ENCODE results near the gene CAPZB.

CAPZB gene

DNA sequence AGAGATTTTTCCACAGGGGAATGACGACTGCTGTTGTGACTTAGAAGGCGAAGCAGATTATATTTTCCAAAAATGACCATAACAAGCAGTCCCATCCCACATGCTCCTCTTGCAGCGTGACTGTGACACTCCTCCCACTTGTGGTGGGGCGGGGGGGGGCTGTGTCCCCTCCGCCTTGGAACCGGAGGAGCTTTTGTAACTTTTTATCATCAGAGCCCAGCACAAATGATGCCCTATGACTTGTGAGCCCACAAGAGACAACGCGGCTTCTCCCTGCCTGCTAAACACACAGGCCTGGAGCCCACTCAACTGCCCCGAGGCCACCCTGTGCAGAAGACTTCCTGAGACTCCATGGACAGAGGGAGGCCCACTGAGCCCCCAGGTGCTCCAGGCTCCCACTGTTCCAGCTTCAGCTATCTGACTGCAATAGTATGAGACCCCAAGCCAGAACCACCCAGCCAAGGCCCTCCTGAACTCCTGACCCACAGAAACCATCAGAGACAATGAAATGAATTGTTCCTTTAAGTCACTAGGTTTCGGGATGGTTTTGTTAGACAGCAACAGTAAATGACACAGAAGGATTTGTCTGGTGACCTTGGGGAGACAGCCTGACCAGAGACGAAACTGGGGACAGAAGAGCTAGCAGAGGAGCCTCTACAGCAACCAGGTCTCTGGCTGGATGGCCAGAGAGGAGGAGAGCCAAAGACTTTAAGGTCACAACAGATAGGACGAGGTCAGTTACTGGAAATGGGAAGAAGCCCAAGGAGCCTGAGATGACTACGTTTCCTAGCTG lies 58.8 kb downstream of the CAPZB start:
- DNase-seq: no peak

DNA sequence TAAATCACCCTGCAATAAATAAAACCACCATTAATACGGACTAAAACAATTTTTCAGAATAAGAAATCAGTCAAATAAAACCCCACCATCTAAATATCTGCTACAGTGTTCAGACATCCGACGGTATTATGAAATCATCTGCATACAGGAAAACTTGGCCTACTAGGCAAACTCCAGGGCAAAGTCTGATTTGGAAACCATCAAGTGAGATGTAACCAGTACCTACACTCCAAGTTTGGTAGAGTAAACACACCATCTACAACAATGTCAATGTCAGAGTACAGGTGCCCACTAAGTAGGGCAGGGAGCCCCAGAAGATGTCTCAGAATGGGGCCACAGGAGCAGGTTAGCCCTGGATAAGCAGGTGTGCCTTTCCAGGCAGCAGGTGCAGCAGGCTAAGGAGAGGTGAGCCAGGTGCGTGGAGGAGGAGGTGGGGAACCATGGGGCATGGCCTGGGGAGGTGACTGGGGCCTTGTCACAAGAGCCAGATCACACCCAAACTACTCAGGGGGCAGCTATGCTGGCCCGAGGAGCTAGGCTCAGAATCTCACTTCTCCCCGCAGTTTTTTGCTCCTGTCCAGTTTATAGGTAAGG lies 59.6 kb downstream of the CAPZB start:
- no peak for DNase-seq

DNA sequence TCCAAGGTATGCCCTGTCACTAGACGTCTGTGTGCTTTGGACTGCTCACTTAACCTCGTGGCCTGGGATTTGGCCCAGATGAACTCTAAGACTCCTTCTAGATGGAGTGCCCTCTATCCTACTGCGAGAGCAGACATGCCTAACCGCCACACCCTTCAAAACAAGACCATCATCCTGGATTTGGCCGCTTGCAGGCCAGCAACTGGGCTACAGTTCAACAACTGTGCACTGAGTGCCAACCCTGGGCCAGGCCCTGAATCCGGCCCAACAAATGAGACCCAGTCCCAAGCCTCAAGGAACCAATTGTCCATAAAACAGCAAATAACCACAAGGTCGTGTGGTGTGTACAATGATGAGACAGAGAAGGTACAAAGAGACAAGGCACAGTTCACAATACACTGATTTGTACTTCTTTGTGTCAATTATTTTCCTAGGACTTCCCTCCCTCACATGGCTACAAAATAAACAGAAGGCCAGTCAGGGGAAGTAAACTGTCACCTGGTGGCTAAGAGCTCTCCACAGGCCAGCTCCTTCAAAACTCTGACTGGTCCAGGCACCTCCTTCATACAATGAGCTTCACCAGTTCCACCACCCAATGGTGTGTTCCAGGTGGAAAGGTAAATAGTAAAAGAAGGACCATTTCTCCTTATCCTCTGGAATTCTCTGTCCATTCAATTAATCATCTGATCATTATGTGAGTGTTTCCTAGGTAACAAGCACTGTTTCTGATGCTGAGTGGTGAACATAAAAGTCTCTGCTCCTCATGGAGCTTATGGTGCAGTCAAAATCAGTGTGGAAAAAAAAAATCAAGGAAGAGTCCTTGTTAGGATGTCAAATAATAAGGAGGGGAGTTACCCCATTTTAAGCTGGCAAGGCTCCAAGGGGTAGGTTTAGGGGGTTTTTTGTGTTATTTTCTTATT lies 60.4 kb downstream of the CAPZB start:
- DNase-seq: no peak

DNA sequence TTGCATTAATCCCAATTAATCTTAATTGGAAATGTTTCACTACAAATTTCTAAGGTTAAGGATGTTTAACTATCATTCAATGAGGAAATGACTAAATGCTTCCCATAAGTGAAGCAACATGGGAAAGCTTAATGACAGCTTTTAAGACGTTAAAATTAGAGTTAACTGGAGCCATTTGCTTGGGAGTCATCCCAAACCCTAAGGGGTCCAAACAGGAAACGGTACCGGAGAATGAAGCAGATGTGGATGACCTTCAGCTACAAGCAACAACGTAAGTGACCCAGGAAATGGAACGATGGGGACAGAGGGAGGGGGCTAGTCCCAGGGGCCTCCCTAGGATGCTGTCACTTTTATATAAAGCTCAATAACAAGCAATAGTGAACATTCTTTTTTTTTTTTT lies 62.2 kb downstream of the CAPZB start:
- no peak for DNase-seq

DNA sequence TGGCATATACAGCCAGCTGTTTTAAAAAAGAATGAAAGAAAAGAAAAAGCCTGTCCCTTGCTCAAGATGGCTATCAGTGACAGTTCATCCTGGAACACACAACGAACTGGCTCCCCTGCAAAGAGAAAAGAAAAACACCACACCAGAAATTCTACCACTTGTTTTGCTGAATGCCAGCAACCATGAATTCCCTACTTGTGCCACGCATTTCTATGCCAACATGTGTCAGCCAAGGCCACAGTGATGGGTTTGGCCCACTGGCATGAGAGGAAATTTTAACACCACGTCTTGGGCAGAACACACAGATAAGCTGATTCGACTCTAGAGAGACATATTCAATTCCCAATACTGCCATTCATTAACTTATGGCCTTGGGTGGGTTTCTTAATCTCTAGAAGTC lies 64.0 kb downstream of the CAPZB start:
- no peak for DNase-seq

DNA sequence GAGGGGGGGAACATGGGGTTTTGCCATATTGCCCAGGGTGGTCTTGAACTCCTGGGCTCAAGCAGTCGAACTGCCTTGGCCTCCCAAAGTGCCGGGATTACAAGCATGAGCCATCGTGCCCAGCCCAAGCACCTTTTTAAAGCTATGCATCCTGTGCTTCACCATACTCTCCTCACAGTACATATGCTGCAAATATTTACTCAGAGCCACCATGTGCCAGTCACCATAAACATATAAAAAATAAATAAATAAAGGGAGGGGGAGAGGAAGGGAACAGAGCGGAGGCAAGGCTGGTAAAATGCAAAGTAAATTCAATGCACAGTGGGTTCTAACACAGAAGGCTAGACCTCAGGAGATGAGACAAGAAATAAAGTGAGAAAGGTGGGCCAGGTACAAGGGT lies 64.7 kb downstream of the CAPZB start:
- DNase-seq: no peak

DNA sequence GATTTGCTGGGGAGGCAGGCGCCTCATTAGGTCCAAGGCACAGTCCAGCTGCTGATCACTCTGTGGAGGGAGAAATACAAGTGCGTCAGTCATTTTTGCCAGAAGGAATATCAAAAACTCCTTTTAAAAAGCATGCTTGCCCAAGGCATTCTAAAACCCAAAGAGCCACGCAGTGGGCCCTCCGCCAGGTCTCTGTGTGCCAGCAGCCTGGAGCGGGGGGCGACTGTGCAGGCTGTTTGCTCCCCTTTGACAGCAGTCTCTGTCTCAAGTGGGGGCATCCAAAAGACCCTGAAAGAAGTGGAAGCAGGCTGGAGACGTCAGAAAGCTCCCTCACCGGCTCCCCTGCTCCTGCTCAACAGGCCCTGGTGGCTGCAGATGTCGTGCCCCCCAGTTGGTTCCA lies 65.6 kb downstream of the CAPZB start:
- DNase-seq: no peak

DNA sequence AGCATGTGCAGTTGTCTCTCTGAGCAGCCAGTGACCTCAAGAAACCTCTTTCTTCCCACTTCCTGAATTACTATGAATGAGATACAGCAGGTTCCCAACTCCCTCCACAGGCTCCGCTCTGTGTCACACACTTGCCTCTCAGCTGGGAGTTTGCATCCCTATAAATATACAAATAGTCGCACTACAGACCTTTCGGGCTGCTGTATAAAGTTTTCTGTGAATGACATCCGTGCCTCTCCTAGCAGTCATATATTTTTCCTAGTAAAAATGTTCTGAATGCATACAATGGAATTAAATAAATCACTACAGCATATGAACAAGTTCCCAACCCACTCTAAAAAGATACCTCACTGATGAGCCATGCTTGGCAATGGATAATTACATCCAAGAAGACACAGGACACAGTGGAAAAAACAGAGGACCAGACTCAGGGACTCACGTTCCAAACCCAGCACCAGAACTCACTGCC lies 66.8 kb downstream of the CAPZB start:
- no peak for DNase-seq

DNA sequence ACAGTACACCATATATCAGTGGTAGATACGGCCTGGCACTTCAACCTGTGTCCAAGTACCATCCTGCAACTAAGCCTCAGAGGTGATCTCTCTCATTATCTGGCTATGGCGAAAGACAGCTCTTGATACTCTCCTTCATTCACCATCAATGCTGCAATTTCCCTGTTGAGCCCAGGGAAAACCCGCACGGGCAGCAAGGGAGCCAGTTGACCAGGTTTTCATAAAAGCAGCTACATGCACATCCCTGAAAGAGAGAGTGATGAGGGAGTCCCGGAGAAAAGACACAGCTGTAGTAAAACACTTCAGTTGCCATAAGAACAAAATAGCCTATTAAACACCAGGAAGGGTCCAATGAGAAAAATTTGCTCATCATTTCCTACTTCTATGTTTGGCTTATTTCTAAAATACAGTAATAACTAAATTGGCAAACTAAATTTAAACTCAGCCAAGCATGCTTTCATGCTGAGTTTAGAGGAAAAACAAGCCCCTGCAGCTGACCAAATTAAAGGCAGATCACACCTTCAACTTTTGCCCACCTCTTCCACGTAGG lies 68.3 kb downstream of the CAPZB start:
- DNase-seq: no peak

DNA sequence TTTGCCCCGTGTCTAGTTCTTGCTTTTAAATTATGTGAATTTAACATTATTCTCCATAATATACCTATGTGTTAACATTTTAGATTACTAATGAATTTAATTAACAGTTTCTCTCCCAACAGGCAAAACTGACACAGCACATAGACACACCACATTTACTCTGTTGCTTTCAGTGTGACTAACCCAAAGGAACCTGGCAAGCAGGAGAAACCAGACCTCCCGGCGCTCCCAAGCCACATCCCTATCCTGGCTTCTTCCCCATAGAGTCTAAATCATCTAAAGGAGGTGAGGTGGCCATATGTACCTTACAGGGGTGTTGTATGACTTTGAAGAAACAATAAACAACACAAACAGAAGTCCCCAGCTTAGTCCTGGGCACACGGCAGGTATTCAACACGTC lies 69.2 kb downstream of the CAPZB start:
- no peak for DNase-seq

DNA sequence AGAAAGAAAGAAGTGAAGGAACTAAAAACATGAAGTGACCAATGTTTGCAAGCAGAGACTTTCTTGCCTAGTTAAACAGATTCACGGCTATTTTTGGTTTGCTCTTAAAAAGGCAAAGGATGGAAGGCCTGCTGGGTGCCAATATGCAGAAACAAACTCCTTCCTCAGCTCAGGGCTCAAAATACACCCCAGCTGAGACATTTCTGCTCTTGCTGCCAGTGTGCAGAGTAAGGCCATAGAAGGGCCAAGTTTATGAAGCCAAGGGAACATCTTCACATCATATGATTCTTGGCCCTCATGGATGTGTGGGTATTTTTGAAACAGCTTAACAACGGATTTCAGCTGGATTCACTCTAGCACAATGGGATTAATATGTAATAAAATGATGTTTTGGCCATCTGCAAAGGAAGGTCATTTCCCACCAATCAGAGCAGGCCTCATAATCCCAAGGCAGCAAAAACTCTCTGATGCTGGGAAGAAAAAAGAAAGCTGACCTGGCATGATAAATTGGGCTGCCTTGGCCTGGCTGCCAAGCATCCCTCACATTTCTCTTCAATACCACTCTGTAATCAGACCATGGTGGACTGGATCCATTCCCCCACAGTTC lies 70.7 kb downstream of the CAPZB start:
- no peak for DNase-seq

DNA sequence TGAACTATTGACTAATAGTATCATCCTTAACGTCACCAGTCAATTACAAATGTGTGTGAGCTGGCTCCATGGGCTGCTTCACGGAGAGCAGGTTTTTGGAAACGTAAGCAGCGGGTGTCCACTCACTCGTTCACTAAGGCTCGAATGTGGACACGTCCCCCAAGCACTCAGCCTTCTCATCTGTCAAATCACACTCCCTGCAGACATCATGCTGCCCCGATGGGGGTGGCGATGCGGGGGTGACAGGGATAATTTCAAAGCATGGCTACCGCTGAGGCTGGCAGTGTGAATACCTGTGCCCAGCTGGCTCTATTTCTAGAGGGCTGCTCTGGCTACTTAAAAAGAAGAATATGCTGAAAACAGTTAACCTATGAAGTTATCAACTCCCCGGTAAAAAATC lies 71.3 kb downstream of the CAPZB start:
- no peak for DNase-seq

DNA sequence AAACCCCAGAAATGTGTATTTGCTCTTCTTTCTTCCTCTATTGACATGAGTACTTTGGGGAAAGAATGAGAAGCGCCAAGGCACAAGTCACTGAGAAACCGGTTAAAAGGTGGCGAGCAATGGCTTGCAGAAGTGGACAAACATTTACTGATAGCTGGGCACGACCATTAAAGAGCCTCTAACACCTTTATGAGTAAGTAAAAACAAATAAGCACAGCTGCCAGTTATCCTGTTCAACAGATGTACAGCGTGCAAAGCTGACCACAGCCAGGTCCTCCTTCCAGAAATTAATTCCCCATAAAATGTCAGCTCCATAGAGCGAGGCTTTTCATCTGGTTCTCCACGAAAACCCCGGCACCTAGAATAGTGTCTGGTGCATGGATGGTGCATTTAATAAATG lies 72.7 kb downstream of the CAPZB start:
- DNase-seq: no peak

DNA sequence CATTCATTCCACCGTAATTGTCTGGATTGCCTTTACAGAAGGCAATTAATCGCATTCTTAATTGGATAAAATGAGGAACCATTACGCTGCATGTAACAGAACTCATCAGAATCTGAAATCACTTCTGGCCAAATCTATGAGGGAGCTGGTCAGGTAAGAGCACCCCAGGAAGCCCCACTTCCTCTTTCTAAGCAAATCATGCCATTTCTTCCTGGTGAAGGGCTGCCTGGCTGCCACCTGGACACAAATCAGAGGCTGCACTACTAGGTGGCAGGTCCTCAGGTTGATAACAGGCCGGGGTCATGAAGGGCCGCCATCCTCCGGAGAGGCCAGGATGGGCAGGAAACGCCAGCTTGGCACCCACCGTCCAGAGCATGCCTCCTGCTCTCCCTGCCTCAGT lies 73.7 kb downstream of the CAPZB start:
- no peak for DNase-seq

DNA sequence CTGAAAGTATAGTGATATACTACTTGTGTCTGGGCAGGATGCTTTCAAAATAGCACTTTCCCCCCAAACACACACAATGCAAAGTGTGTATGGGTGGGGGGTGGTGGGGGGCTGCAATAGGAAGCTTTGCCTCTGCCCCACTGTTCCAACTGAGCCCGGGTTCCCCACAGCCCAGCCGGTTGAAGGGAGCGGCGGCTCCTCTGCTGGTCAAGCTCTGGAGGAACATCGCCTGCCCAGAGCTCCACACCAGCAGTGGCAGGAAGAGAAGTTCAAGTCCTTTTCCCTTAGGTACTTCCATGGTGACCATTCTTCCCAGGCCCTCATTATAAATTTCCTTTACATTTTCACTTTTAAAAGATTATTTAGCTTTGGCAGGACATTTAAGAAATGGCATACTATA lies 74.9 kb downstream of the CAPZB start:
- DNase-seq: no peak

DNA sequence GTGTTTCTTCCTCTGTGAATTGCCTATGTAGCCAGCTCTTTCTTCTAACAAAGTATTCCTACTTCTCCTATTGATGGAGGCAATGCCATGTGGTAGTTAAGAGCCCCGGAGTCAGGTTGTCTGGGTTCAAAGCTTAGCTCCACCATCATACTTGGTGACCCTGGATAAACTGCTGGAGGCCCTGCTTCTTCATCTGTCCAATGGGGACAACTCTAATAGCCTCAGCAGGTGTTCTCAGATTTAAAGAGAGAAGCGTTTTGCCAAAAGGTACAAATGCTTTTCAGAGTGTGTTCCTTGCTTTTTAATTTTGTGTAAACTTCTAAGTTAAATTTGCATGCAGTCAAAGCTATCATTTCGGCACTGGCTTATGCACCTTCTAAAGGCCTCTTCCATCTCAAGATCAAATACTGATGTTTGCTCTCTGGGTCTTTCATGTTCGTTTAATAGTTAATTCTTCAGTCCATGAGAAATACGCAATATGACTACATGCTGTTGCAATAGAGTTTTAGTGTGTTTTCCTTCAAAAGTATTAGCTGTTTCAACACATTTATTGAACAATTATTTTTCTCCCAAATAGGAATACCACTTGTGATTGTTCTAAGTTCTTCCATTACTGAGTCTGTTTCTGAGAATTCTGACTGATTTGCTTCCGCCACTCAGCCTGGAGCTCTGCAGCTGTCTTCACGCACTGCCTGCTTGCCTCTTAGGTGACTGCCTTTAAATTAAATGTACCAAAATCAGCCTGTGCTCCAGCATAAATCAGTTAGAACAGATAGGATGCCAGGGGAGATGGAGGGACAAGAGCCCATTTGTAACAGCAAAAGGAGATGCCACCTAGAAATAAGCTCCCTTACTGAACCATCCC lies 75.6 kb downstream of the CAPZB start:
- DNase-seq: no peak

DNA sequence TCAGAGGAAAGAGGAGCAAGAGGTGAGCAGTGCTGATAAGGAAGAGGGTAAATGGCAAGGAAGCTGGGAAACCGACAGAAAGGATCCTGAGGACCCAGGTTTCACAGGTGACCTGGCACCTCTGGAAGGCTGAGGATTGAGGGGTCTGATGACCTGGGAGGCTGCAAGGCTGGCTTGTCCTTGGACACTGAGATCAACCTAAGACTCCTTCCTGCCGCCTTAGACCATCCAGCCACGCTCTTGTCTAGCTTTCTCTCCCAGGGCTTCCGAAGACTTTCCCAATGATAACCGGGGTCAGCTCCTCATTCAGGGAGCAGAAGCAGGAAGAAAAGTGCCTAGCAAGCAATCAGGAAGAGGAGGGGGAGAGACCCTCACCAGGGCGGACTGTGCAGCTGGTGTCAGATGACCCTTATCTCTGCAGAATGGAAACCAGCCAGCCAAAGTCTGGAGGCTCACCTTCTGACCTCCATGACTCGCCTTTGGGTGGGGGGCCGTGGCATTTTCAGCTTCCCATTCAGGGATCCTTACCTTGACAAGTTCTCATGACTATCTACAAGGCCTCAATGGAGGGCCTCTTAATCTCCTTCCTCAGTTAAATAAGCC lies 77.7 kb downstream of the CAPZB start:
- DNase-seq: no peak

DNA sequence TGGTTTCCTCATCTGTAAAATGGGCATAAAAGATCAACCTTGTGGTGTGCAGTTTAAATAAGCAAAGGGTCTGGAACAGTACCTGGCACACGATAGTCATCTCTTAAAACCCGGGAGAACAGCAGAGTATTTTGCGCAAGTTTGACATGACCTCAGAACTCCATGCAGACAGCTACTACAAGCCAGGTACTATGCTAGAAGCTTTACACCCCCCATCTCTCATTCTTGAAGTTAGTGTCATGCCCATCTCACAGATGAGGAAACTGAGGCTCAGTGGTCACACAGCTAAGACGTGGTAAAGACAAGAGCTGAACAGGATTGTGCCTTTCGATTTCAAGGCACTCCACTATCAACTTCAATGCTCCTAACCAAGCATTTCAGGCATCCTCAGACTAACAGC lies 78.7 kb downstream of the CAPZB start:
- DNase-seq: no peak

DNA sequence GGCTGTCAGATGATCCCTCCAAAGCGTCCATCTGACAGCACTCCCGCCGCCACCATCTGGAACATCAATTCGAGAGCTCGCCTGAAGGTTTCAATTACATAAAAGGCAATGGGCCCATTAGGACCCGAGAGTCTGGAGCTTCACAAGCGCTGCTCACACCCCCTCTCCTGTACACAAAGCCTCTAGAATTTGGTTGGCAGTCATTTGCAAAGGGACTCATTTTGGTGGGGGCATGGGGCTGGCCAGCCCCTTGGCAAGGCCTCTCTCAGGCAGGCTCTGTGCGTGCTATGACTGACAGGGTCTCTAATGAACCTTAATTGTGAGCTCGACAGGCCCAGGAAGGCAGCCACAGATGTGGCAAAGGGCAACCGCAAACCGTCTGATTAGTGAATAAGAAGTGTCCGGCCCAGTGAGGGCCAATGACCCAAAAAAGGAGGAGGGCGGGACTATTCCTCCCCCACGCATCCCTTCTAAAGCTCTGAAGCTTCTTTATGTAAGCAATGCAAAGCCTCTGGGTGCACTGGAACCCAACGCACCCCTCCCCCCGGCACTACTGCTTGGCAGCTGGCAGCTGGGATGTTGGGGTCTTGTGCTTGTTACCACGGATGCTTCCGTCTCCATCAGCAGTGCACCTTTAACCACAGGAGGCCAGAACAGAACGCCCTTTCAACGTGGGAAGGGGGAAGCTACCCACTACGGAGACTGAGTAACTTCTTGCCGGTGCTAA lies 79.4 kb downstream of the CAPZB start:
- DNase-seq: no peak

DNA sequence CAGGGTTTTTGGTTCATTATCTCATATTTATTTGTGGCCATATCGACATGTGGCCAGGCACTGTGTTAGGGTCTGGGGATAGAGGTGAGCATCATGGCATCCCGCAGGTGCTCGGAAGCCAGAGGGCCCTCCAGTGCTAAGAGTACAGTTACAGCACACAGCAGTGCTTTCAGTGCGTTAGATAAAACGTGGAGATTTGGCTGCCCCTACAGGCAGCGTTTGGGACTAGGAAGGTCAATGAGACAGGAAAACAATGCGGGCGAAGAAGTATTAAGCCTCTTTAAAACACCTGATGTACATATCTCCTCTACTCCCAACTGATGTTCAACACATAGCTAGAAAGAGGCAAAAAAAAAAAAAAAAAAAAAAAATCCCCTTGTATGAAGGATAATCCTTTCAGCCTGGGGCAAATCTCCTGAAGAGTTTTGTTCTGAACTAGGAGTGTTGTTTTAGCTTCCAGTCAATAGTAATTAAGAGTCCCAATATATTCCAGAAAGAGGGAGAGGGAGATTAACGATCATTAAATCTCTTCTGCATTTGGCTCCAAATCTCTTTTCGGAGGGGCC lies 80.1 kb downstream of the CAPZB start:
- DNase-seq: no peak

Measured in activated CD8-positive, alpha-beta memory T cell treated with anti-CD3 and anti-CD28 coated beads, Interleukin-2, amount 50 U/mL, for 4 hours (primary cell).